ENCODE measurements around the gene SLC22A1.

Gene SLC22A1

DNA sequence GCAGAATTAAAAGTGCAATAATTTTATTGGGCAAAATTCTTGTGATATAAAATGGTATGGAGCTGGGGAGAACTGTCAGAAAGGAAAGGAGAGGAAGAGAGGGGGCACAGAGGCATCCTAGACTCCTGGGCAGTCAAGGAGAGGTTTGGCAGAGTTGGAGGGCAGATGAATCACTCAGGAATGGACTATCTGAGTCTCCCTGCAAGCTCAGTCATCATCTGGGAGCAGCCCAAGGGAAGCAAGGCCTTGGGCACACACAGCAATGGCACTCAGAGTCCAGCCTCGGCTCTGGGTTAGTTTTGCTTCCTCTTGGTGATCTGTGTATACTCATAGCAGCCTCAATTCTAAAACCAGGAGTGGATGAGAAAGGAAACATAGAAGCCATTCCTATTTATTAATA, 67.2 kb downstream of the SLC22A1 start:
- no peaks in the 10 kb centered on the region for H3K36me3 ChIP-seq (ENCODE audit: control insufficient read depth in 2 of 2, insufficient read depth in 1 of 2, low read length in 2 of 2)
- ChIA-PET POLR2A (no interaction called here), CTCF (no interaction called here)
- no peaks in the 10 kb centered on the region for H3K4me1 ChIP-seq (ENCODE audit: control insufficient read depth, insufficient read depth, low read length)
- H3K4me3 ChIP-seq (ENCODE audit: low read depth, low read length), result no peak overlapping the region
- H3K9me3 ChIP-seq (ENCODE audit: control insufficient read depth, insufficient read depth, low read depth, low read length), result no peaks in the 10 kb centered on the region
- H3K27ac ChIP-seq (ENCODE audit: extremely low read depth, low read depth, low read length), result no peak overlapping the region
- TF ChIP-seq ZBTB21 (tag by site-specific recombination; IDR thresholded peaks at IDR 0.05), result no peak
- no peak for TF ChIP-seq ZNF629 (tag by site-specific recombination; IDR thresholded peaks at IDR 0.05)
- TF ChIP-seq, protein P1, sequence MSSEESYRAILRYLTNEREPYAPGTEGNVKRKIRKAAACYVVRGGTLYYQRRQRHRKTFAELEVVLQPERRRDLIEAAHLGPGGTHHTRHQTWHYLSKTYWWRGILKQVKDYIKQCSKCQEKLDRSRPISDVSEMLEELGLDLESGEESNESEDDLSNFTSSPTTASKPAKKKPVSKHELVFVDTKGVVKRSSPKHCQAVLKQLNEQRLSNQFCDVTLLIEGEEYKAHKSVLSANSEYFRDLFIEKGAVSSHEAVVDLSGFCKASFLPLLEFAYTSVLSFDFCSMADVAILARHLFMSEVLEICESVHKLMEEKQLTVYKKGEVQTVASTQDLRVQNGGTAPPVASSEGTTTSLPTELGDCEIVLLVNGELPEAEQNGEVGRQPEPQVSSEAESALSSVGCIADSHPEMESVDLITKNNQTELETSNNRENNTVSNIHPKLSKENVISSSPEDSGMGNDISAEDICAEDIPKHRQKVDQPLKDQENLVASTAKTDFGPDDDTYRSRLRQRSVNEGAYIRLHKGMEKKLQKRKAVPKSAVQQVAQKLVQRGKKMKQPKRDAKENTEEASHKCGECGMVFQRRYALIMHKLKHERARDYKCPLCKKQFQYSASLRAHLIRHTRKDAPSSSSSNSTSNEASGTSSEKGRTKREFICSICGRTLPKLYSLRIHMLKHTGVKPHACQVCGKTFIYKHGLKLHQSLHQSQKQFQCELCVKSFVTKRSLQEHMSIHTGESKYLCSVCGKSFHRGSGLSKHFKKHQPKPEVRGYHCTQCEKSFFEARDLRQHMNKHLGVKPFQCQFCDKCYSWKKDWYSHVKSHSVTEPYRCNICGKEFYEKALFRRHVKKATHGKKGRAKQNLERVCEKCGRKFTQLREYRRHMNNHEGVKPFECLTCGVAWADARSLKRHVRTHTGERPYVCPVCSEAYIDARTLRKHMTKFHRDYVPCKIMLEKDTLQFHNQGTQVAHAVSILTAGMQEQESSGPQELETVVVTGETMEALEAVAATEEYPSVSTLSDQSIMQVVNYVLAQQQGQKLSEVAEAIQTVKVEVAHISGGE (tag by site-specific recombination; conservative IDR thresholded peaks at IDR 0.05; ENCODE audit: low read depth), result no peak
- no peak for TF ChIP-seq ZNF510 (tag by site-specific recombination; IDR thresholded peaks at IDR 0.05; ENCODE audit: insufficient replicate concordance)
- TF ChIP-seq ZNF146 (tag by site-specific recombination; IDR thresholded peaks at IDR 0.05), result no peak
- TF ChIP-seq, protein P2, sequence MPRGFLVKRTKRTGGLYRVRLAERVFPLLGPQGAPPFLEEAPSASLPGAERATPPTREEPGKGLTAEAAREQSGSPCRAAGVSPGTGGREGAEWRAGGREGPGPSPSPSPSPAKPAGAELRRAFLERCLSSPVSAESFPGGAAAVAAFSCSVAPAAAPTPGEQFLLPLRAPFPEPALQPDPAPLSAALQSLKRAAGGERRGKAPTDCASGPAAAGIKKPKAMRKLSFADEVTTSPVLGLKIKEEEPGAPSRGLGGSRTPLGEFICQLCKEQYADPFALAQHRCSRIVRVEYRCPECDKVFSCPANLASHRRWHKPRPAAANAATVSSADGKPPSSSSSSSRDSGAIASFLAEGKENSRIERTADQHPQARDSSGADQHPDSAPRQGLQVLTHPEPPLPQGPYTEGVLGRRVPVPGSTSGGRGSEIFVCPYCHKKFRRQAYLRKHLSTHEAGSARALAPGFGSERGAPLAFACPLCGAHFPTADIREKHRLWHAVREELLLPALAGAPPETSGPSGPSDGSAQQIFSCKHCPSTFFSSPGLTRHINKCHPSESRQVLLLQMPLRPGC (tag by site-specific recombination; IDR thresholded peaks at IDR 0.05), result no peak
- no peak for TF ChIP-seq EGR2 (tag by site-specific recombination; IDR thresholded peaks at IDR 0.05; ENCODE audit: low read depth)
- TF ChIP-seq, protein P3, sequence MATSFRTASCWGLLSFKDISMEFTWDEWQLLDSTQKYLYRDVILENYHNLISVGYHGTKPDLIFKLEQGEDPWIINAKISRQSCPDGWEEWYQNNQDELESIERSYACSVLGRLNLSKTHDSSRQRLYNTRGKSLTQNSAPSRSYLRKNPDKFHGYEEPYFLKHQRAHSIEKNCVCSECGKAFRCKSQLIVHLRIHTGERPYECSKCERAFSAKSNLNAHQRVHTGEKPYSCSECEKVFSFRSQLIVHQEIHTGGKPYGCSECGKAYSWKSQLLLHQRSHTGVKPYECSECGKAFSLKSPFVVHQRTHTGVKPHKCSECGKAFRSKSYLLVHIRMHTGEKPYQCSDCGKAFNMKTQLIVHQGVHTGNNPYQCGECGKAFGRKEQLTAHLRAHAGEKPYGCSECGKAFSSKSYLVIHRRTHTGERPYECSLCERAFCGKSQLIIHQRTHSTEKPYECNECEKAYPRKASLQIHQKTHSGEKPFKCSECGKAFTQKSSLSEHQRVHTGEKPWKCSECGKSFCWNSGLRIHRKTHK (tag by site-specific recombination; IDR thresholded peaks at IDR 0.05), result no peak
- no peak for TF ChIP-seq ZNF157 (tag by site-specific recombination; IDR thresholded peaks at IDR 0.05)
- no peak for TF ChIP-seq ZNF549 (tag by site-specific recombination; IDR thresholded peaks at IDR 0.05)
- TF ChIP-seq GFI1B (tag by site-specific recombination; IDR thresholded peaks at IDR 0.05), result no peak
- TF ChIP-seq ZSCAN16 (tag by site-specific recombination; IDR thresholded peaks at IDR 0.05), result no peak
- no peak for TF ChIP-seq MYNN (tag by site-specific recombination; IDR thresholded peaks at IDR 0.05; ENCODE audit: borderline replicate concordance)
- no peak for TF ChIP-seq HOXC10 (CRISPR knock-in tag; IDR thresholded peaks at IDR 0.05)
- TF ChIP-seq, protein P4, sequence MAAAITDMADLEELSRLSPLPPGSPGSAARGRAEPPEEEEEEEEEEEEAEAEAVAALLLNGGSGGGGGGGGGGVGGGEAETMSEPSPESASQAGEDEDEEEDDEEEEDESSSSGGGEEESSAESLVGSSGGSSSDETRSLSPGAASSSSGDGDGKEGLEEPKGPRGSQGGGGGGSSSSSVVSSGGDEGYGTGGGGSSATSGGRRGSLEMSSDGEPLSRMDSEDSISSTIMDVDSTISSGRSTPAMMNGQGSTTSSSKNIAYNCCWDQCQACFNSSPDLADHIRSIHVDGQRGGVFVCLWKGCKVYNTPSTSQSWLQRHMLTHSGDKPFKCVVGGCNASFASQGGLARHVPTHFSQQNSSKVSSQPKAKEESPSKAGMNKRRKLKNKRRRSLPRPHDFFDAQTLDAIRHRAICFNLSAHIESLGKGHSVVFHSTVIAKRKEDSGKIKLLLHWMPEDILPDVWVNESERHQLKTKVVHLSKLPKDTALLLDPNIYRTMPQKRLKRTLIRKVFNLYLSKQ (tag by site-specific recombination; IDR thresholded peaks at IDR 0.05; ENCODE audit: borderline replicate concordance), result no peak
- no peak for TF ChIP-seq GLI2 (tag by site-specific recombination; IDR thresholded peaks at IDR 0.05; ENCODE audit: borderline replicate concordance, low read depth)
- no peak for TF ChIP-seq ZFP69B (tag by site-specific recombination; IDR thresholded peaks at IDR 0.05)
- TF ChIP-seq KLF9 (tag by site-specific recombination; IDR thresholded peaks at IDR 0.05; ENCODE audit: low read depth), result no peak
- TF ChIP-seq, protein P5, sequence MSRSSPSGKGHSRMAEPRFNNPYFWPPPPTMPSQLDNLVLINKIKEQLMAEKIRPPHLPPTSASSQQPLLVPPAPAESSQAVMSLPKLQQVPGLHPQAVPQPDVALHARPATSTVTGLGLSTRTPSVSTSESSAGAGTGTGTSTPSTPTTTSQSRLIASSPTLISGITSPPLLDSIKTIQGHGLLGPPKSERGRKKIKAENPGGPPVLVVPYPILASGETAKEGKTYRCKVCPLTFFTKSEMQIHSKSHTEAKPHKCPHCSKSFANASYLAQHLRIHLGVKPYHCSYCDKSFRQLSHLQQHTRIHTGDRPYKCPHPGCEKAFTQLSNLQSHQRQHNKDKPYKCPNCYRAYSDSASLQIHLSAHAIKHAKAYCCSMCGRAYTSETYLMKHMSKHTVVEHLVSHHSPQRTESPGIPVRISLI (tag by site-specific recombination; IDR thresholded peaks at IDR 0.05), result no peak
- TF ChIP-seq ZNF558 (tag by site-specific recombination; IDR thresholded peaks at IDR 0.05), result no peak
